Measurements from ENCODE around the gene TYMP. TPM values are rescaled to one million over a fixed set of nuclear protein-coding genes. Genes with fewer than 3 reads are reported as not detected.
"Not testable (repeated sequence)": the region's sequence is repeated elsewhere in the genome, so short reads cannot be mapped to it uniquely, and the experiment has no call there.

TYMP gene
- polyA plus RNA-seq, 2 donors: 35.7 to 48.0 TPM

DNA sequence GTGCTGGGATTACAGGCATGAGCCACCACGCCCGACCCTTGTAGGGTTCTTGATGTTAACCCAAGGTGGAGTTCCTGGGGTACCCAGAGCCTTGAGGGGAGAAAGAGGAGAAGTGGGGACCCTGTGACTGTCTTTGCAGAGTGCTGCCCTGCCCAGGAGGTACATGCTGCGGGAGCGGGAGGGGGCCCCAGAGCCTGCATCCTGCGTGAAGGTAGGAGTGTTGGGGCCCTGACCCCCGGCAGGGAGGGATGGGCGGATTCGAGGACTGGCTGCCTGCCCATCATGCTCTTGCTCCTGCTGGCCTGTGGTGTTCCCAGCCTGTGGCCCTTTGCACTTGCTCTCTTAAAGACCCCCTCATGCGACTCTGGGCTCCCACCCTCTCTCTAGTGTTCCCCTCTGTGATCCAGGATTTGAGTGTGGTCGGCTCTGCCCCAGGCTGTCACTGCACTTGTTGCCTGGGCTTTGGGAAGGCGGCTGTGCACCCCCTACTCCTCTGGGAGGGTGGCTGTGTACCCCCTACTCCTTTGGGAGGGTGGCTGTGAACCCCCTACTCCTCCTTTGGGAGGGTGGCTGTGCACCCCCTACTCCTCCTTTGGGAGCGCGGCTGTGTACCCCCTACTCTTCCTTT lies 8.9 kb downstream of the TYMP start:
- Histone ChIP-seq H3K27me3 (ENCODE audit: control insufficient read depth in 1 of 2, insufficient read depth in 2 of 2, low read length in 2 of 2) (no peaks in the 10 kb centered on the region), H3K27ac (ENCODE audit: low read depth in 2 of 2, low read length in 1 of 2) (no peak overlapping the region), H3K36me3 (ENCODE audit: control insufficient read depth in 2 of 2, insufficient read depth in 2 of 2, low read length in 1 of 2) (peaks cover 23 to 64% of the 10 kb centered on the region in 2 donors), H3K9me3 (ENCODE audit: control insufficient read depth in 2 of 2, insufficient read depth in 1 of 2, low read depth in 1 of 2, low read length in 1 of 2) (peaks cover 0 to 2% of the 10 kb centered on the region in 2 donors), H3K4me1 (ENCODE audit: control insufficient read depth in 2 of 2, insufficient read depth in 2 of 2, low read length in 1 of 2) (peaks cover 8 to 16% of the 10 kb centered on the region in 2 donors), H3K4me3 (ENCODE audit: low read depth in 1 of 2, low read length in 2 of 2) (no peak overlapping the region)
- 92 to 93% methylated on average over 13 of the region's 13 CpGs for WGBS, 2 donors

DNA sequence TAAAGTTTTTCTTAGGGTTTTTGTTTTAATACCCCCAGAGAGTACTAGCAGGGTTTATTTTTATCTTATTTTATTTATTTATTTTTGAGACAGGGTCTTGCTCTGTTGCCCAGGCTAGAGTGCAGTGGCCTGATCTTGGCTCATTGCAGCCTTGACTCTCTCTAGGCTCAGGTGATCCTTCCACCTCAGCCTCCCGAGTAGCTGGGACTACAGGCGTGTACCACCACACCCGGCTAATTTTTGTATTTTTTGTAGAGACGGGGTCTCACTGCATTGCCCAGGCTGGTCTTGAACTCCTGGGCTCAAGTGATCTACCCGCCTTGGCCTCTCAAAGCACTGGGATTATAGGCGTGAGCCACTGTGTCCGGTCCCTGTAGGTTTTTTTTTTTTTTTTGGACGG lies 9.6 kb downstream of the TYMP start:
- Histone ChIP-seq H3K36me3 (ENCODE audit: control insufficient read depth in 2 of 2, insufficient read depth in 2 of 2, low read length in 1 of 2) (peaks cover 23 to 64% of the 10 kb centered on the region in 2 donors), H3K4me1 (ENCODE audit: control insufficient read depth in 2 of 2, insufficient read depth in 2 of 2, low read length in 1 of 2) (peaks cover 8 to 16% of the 10 kb centered on the region in 2 donors)
- WGBS, 2 donors: 97 to 98% methylated on average over 8 of the region's 8 CpGs
- not testable (repeated sequence) for H3K27ac ChIP-seq (ENCODE audit: low read depth in 2 of 2, low read length in 1 of 2); H3K27me3 ChIP-seq (ENCODE audit: control insufficient read depth in 1 of 2, insufficient read depth in 2 of 2, low read length in 2 of 2); H3K9me3 ChIP-seq (ENCODE audit: control insufficient read depth in 2 of 2, insufficient read depth in 1 of 2, low read depth in 1 of 2, low read length in 1 of 2); H3K4me3 ChIP-seq (ENCODE audit: low read depth in 1 of 2, low read length in 2 of 2)

GRCh38 chr22:50519151-50519550 lies 10.7 kb downstream of the TYMP start:
- Histone ChIP-seq H3K27me3 (ENCODE audit: control insufficient read depth in 1 of 2, insufficient read depth in 2 of 2, low read length in 2 of 2) (no peaks in the 10 kb centered on the region), H3K27ac (ENCODE audit: low read depth in 2 of 2, low read length in 1 of 2) (no peak overlapping the region), H3K4me3 (ENCODE audit: low read depth in 1 of 2, low read length in 2 of 2) (no peak overlapping the region), H3K36me3 (ENCODE audit: control insufficient read depth in 2 of 2, insufficient read depth in 2 of 2, low read length in 1 of 2) (peaks cover 23 to 69% of the 10 kb centered on the region in 2 donors), H3K9me3 (ENCODE audit: control insufficient read depth in 2 of 2, insufficient read depth in 1 of 2, low read depth in 1 of 2, low read length in 1 of 2) (no peaks in the 10 kb centered on the region), H3K4me1 (ENCODE audit: control insufficient read depth in 2 of 2, insufficient read depth in 2 of 2, low read length in 1 of 2) (peaks cover 5 to 6% of the 10 kb centered on the region in 2 donors)
- WGBS, 2 donors: 92 to 96% methylated on average over 8 of the region's 8 CpGs

DNA sequence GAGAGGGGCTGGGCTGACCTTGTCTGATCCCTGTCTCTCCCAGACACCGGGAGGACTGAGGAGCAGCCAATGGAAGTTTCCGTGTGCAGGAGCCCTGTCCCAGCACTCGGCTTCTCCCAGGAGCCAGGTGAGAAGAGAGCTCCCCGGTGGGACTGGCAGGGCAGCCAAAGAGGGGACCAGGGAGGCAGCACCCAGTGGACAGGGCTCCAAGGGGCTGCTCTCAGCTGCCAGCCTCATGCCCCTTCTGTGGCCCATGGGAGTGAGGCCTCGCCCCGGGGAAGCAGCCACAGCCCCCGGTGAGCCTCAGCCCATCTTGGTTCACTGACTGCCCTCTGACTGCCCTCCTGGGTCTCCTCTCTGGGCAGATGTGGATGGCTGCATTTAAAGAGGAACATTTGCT lies 11.2 kb downstream of the TYMP start:
- Histone ChIP-seq H3K9me3 (ENCODE audit: control insufficient read depth in 2 of 2, insufficient read depth in 1 of 2, low read depth in 1 of 2, low read length in 1 of 2) (no peaks in the 10 kb centered on the region), H3K27ac (ENCODE audit: low read depth in 2 of 2, low read length in 1 of 2) (no peak overlapping the region), H3K27me3 (ENCODE audit: control insufficient read depth in 1 of 2, insufficient read depth in 2 of 2, low read length in 2 of 2) (no peaks in the 10 kb centered on the region), H3K4me3 (ENCODE audit: low read depth in 1 of 2, low read length in 2 of 2) (no peak overlapping the region), H3K36me3 (ENCODE audit: control insufficient read depth in 2 of 2, insufficient read depth in 2 of 2, low read length in 1 of 2) (peaks cover 23 to 65% of the 10 kb centered on the region in 2 donors), H3K4me1 (ENCODE audit: control insufficient read depth in 2 of 2, insufficient read depth in 2 of 2, low read length in 1 of 2) (peaks cover 0 to under 1% of the 10 kb centered on the region in 2 donors)
- WGBS, 2 donors: 87 to 95% methylated on average over 7 of the region's 7 CpGs

DNA sequence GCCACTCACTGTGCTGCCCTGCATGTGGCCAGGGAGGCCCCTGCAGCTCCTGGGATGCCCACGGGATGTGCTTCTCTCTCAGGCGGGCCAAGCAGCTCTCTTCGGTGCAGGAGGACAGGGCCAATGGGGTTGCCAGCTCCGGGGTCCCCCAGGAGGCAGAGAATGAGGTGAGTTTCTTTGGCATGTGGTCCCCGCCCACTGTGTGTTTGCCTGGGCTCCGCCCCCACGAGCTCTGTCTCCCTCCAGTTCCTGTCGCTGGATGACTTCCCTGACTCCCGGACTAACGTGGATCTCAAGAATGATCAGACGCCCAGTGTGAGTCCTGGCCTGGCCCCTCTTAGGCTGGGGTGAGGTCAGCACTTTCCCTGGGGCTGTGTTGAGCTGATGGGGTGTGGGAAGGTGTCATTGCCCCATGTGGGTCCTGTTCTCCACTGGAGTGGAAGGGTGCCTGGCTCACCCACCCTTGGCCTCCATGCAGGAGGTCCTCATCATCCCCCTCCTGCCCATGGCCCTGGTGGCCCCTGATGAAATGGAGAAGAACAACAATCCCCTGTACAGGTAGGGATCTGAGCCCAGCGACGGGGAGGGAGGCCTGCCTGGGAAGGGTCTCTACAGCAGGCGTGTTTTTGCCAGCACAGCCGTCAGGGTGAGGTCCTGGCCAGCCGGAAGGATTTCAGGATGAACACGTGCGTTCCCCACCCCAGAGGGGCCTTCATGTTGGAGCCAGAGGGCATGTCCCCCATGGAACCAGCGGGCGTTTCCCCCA lies 12.1 kb downstream of the TYMP start:
- H3K4me3 ChIP-seq (ENCODE audit: low read depth in 1 of 2, low read length in 2 of 2): no peak overlapping the region
- no peaks in the 10 kb centered on the region for H3K27me3 ChIP-seq (ENCODE audit: control insufficient read depth in 1 of 2, insufficient read depth in 2 of 2, low read length in 2 of 2)
- no peaks in the 10 kb centered on the region for H3K4me1 ChIP-seq (ENCODE audit: control insufficient read depth in 2 of 2, insufficient read depth in 2 of 2, low read length in 1 of 2)
- peaks cover 18 to 56% of the 10 kb centered on the region in 2 donors for H3K36me3 ChIP-seq (ENCODE audit: control insufficient read depth in 2 of 2, insufficient read depth in 2 of 2, low read length in 1 of 2)
- no peaks in the 10 kb centered on the region for H3K9me3 ChIP-seq (ENCODE audit: control insufficient read depth in 2 of 2, insufficient read depth in 1 of 2, low read depth in 1 of 2, low read length in 1 of 2)
- H3K27ac ChIP-seq (ENCODE audit: low read depth in 2 of 2, low read length in 1 of 2): no peak overlapping the region
- 86 to 89% methylated on average over 20 of the region's 20 CpGs for WGBS, 2 donors

- Histone ChIP-seq H3K9me3 (ENCODE audit: control insufficient read depth in 2 of 2, insufficient read depth in 1 of 2, low read depth in 1 of 2, low read length in 1 of 2) (no peaks in the 10 kb centered on the region), H3K4me3 (ENCODE audit: low read depth in 1 of 2, low read length in 2 of 2) (no peak overlapping the region), H3K4me1 (ENCODE audit: control insufficient read depth in 2 of 2, insufficient read depth in 2 of 2, low read length in 1 of 2) (no peaks in the 10 kb centered on the region), H3K36me3 (ENCODE audit: control insufficient read depth in 2 of 2, insufficient read depth in 2 of 2, low read length in 1 of 2) (peaks cover 14 to 51% of the 10 kb centered on the region in 2 donors), H3K27me3 (ENCODE audit: control insufficient read depth in 1 of 2, insufficient read depth in 2 of 2, low read length in 2 of 2) (no peaks in the 10 kb centered on the region), H3K27ac (ENCODE audit: low read depth in 2 of 2, low read length in 1 of 2) (no peak overlapping the region)
- 81 to 82% methylated on average over 16 of the region's 16 CpGs for WGBS, 2 donors
Measured at GRCh38 chr22:50516891-50517290, 12.9 kb downstream of the TYMP start.

DNA sequence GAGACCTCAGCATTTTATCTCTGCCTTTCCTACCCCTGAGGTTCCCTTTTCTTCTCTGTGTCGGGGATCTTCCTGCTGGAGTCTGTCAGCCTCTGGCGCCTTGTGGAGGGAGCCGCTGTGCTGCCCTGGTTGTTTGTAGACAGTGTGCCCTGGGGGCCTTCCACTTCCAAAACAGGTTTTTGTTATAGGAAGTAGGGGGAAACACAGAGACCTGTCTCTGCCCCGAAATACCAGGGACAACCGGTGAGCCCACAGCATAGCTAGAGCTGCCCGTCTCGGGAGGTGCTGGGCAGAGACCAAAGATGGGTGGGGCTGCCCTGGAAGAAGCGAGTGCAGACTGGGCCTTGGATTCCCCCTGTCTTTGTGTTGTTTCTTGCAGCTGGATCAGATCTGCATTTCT lies 13.7 kb downstream of the TYMP start:
- Histone ChIP-seq H3K36me3 (ENCODE audit: control insufficient read depth in 2 of 2, insufficient read depth in 2 of 2, low read length in 1 of 2) (peaks cover 8 to 45% of the 10 kb centered on the region in 2 donors), H3K27ac (ENCODE audit: low read depth in 2 of 2, low read length in 1 of 2) (no peak overlapping the region), H3K4me1 (ENCODE audit: control insufficient read depth in 2 of 2, insufficient read depth in 2 of 2, low read length in 1 of 2) (no peaks in the 10 kb centered on the region), H3K4me3 (ENCODE audit: low read depth in 1 of 2, low read length in 2 of 2) (no peak overlapping the region), H3K27me3 (ENCODE audit: control insufficient read depth in 1 of 2, insufficient read depth in 2 of 2, low read length in 2 of 2) (no peaks in the 10 kb centered on the region), H3K9me3 (ENCODE audit: control insufficient read depth in 2 of 2, insufficient read depth in 1 of 2, low read depth in 1 of 2, low read length in 1 of 2) (no peaks in the 10 kb centered on the region)
- 65 to 72% methylated on average over 8 of the region's 8 CpGs for WGBS, 2 donors

GRCh38 chr22:50513175-50513574 lies 16.6 kb downstream of the TYMP start:
- Histone ChIP-seq H3K27ac (ENCODE audit: low read depth in 2 of 2, low read length in 1 of 2) (no peak overlapping the region), H3K27me3 (ENCODE audit: control insufficient read depth in 1 of 2, insufficient read depth in 2 of 2, low read length in 2 of 2) (no peaks in the 10 kb centered on the region), H3K9me3 (ENCODE audit: control insufficient read depth in 2 of 2, insufficient read depth in 1 of 2, low read depth in 1 of 2, low read length in 1 of 2) (no peaks in the 10 kb centered on the region), H3K4me3 (ENCODE audit: low read depth in 1 of 2, low read length in 2 of 2) (no peak overlapping the region), H3K36me3 (ENCODE audit: control insufficient read depth in 2 of 2, insufficient read depth in 2 of 2, low read length in 1 of 2) (peaks cover 0 to 29% of the 10 kb centered on the region in 2 donors), H3K4me1 (ENCODE audit: control insufficient read depth in 2 of 2, insufficient read depth in 2 of 2, low read length in 1 of 2) (no peaks in the 10 kb centered on the region)
- WGBS, 2 donors: 97 to 98% methylated on average over 15 of the region's 15 CpGs

DNA sequence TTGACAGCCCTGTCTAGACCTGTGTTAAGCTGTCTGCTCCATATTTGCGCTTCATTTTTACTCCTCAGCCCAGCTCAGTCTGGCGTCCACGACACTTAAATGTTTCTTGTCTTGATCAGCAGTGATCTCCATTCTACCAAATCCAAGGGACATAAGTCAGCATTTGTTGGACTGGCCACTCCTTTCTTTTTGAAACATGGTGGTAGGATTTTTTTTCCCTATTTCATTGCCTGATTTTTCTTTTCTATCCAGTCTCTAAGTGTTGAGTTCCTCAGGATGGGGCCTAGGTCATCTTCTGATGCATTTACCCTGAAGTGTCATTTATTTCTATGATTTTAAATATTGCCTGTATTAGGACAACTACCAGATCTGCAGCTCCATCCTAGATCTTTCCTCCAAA lies 20.9 kb downstream of the TYMP start:
- Histone ChIP-seq H3K27ac (ENCODE audit: low read depth in 2 of 2, low read length in 1 of 2) (peak overlapping the region; percentile 96 to 100), H3K4me3 (ENCODE audit: low read depth in 1 of 2, low read length in 2 of 2) (peak overlapping the region; percentile 79 to 92), H3K27me3 (ENCODE audit: control insufficient read depth in 1 of 2, insufficient read depth in 2 of 2, low read length in 2 of 2) (no peaks in the 10 kb centered on the region), H3K4me1 (ENCODE audit: control insufficient read depth in 2 of 2, insufficient read depth in 2 of 2, low read length in 1 of 2) (peaks cover 10 to 28% of the 10 kb centered on the region in 2 donors), H3K36me3 (ENCODE audit: control insufficient read depth in 2 of 2, insufficient read depth in 2 of 2, low read length in 1 of 2) (peaks cover 0 to 24% of the 10 kb centered on the region in 2 donors), H3K9me3 (ENCODE audit: control insufficient read depth in 2 of 2, insufficient read depth in 1 of 2, low read depth in 1 of 2, low read length in 1 of 2) (no peaks in the 10 kb centered on the region)
- WGBS, 2 donors: 4 to 7% methylated on average over 3 of the region's 3 CpGs

All from esophagus (tissue), 2 donors.